Mucosa of descending colon (tissue), 3 donors: ENCODE results near the gene HBD. TPM values are rescaled to one million over a fixed set of nuclear protein-coding genes. Genes with fewer than 3 reads are reported as not detected.

Experiments used
- ATAC-seq: fragments of 200-7000 bp; cut with Tn5 transposase; one replicate; pipeline ENCODE4 v1.9.1; 2020; ENCODE audit warnings: mild to moderate bottlenecking, moderate library complexity
- DNase-seq, 3 donors: peaks; one replicate each; pipeline ENCODE4 v3.0.0-alpha.2; 2020
- H3K36me3 ChIP-seq: fragments of 200-600 bp; one replicate; pipeline ENCODE4 v1.8.0; 2021; ENCODE audit warnings: low read depth, mild to moderate bottlenecking
- H3K4me1 ChIP-seq: fragments of 200-600 bp; one replicate; pipeline ENCODE4 v1.8.0; 2021; ENCODE audit warnings: low read depth, mild to moderate bottlenecking
- H3K4me3 ChIP-seq: fragments of 200-600 bp; one replicate; pipeline ENCODE4 v1.8.0; 2021; ENCODE audit warnings: mild to moderate bottlenecking
- H3K9me3 ChIP-seq: fragments of 200-600 bp; one replicate; pipeline ENCODE4 v1.8.0; 2021; ENCODE audit warnings: mild to moderate bottlenecking
- CTCF ChIP-seq: fragments of 200-600 bp; IDR thresholded peaks from one replicate; pipeline ENCODE4 v1.8.0; 2022; ENCODE audit warnings: antibody characterized with exemption, mild to moderate bottlenecking
- intact Hi-C, 2 donors: fragments of 100-400 bp; cut with DNase I in 1 of 2; cut with micrococcal nuclease in 1 of 2; formaldehyde crosslinking; loops; one replicate each; pipeline versions ENCODE4 v1.11.0 to v1.11.1; 2022; cut with DNase I, micrococcal nuclease
- total RNA-seq, 3 donors: library from RNA; stranded (reverse); fragmentation: NEBNext Ultra II Directional in 2 of 3; extraction: Animal tissue kit (Norgen Biotek cat#: 25700) in 2 of 3; gene quantifications; one replicate each; pipeline versions ENCODE4 v1.2.1 to v1.2.4, GENCODE V29; 2021 to 2023
- donor health status: DM: no; HTN: no; CAD: no; lungs with moderate emphysema.
- donor health status: DM: no; HTN: no; CAD: no.
- donor health status: DM: no; HTN: yes; CAD: no.

The HBD gene
- total RNA-seq, 3 donors from 2014 or later = not detected

GRCh38 chr11:5240458-5240857 lies 6.2 kb upstream of the HBD start:
- Histone ChIP-seq H3K4me3 (no peak overlapping the region), H3K36me3 (no peaks in the 10 kb centered on the region), H3K9me3 (no peaks in the 10 kb centered on the region), H3K4me1 (no peaks in the 10 kb centered on the region)
- intact Hi-C loops = no loop called here
- DNase-seq = no peak
- TF ChIP-seq CTCF = no peak
- ATAC-seq = no peak

- ATAC-seq (no peak), DNase-seq (no peak)
- intact Hi-C loops = no loop called here
- H3K36me3 ChIP-seq = no peaks in the 10 kb centered on the region
- H3K4me3 ChIP-seq = no peak overlapping the region
- TF ChIP-seq CTCF = no peak
- H3K9me3 ChIP-seq = no peaks in the 10 kb centered on the region
- H3K4me1 ChIP-seq = no peaks in the 10 kb centered on the region
Observed at GRCh38 chr11:5240056-5240455, 5.8 kb upstream of the HBD start.

GRCh38 chr11:5239046-5239445 lies 4.8 kb upstream of the HBD start:
- H3K4me1 ChIP-seq = no peaks in the 10 kb centered on the region
- H3K36me3 ChIP-seq = no peaks in the 10 kb centered on the region
- DNase-seq (no peak), ATAC-seq (no peak)
- no peaks in the 10 kb centered on the region for H3K9me3 ChIP-seq
- intact Hi-C loops = no loop called here
- H3K4me3 ChIP-seq = no peak overlapping the region
- TF ChIP-seq CTCF = no peak

- Histone ChIP-seq H3K4me1 (no peaks in the 10 kb centered on the region), H3K36me3 (no peaks in the 10 kb centered on the region), H3K4me3 (no peak overlapping the region), H3K9me3 (no peaks in the 10 kb centered on the region)
- TF ChIP-seq CTCF = no peak
- intact Hi-C loops = no loop called here
- DNase-seq (no peak), ATAC-seq (no peak)
Observed at GRCh38 chr11:5238486-5238885, 4.2 kb upstream of the HBD start.

- Histone ChIP-seq H3K36me3 (no peaks in the 10 kb centered on the region), H3K9me3 (no peaks in the 10 kb centered on the region), H3K4me1 (no peaks in the 10 kb centered on the region), H3K4me3 (no peak overlapping the region)
- TF ChIP-seq CTCF = no peak
- intact Hi-C loops = no loop called here
- ATAC-seq = no peak
- DNase-seq = no peak
Observed at GRCh38 chr11:5237420-5237819, 3.1 kb upstream of the HBD start.

GRCh38 chr11:5235364-5236095 lies 1.2 kb upstream of the HBD start:
- intact Hi-C loops = no loop called here
- DNase-seq = no peak

More at GRCh38 chr11:5235364-5236095, 1.2 kb upstream of the HBD start:
- no peak for TF ChIP-seq CTCF
- H3K4me3 ChIP-seq = no peak overlapping the region
- H3K36me3 ChIP-seq = no peaks in the 10 kb centered on the region
- no peaks in the 10 kb centered on the region for H3K4me1 ChIP-seq
- no peaks in the 10 kb centered on the region for H3K9me3 ChIP-seq
- no peak for ATAC-seq
